ENCODE data around the gene ANKRD65. TPM values are rescaled to one million over a fixed set of nuclear protein-coding genes. Genes with fewer than 3 reads are reported as not detected.
"Not testable (repeated sequence)": the region's sequence is repeated elsewhere in the genome, so short reads cannot be mapped to it uniquely, and the experiment has no call there.

The ANKRD65 gene
- total RNA-seq, 1 donor from 2014 or later = 0.26 TPM

GRCh38 chr1:1430992-1431844 lies 10.1 kb upstream of the ANKRD65 start:
- no peak for DNase-seq (ENCODE audit: low read depth in 2 of 2)

GRCh38 chr1:1430114-1430982 lies 9.3 kb upstream of the ANKRD65 start:
- DNase-seq (ENCODE audit: low read depth in 2 of 2) = peak; percentile 60 to 93

GRCh38 chr1:1429671-1430073 lies 8.6 kb upstream of the ANKRD65 start:
- peak; percentile 60 to 74 for DNase-seq (ENCODE audit: low read depth in 2 of 2)

GRCh38 chr1:1428967-1429366 lies 7.9 kb upstream of the ANKRD65 start:
- DNase-seq (ENCODE audit: low read depth in 2 of 2) = not testable (repeated sequence)

GRCh38 chr1:1428174-1428573 lies 7.1 kb upstream of the ANKRD65 start:
- DNase-seq (ENCODE audit: low read depth in 2 of 2) = no peak

- no peak for DNase-seq (ENCODE audit: low read depth in 2 of 2)
Measured at GRCh38 chr1:1427820-1428148, 6.7 kb upstream of the ANKRD65 start.

GRCh38 chr1:1427106-1427819 lies 6.2 kb upstream of the ANKRD65 start:
- DNase-seq (ENCODE audit: low read depth in 2 of 2) = no peak

GRCh38 chr1:1426496-1427105 lies 5.5 kb upstream of the ANKRD65 start:
- DNase-seq (ENCODE audit: low read depth in 2 of 2) = no peak

GRCh38 chr1:1425753-1426495 lies 4.8 kb upstream of the ANKRD65 start:
- no peak for DNase-seq (ENCODE audit: low read depth in 2 of 2)

- DNase-seq (ENCODE audit: low read depth in 2 of 2) = no peak
Measured at GRCh38 chr1:1425426-1425752, 4.3 kb upstream of the ANKRD65 start.

GRCh38 chr1:1424707-1425106 lies 3.6 kb upstream of the ANKRD65 start:
- DNase-seq (ENCODE audit: low read depth in 2 of 2) = no peak

GRCh38 chr1:1423245-1423597 lies 2.1 kb upstream of the ANKRD65 start:
- DNase-seq (ENCODE audit: low read depth in 2 of 2) = no peak

GRCh38 chr1:1422465-1423244 lies 1.6 kb upstream of the ANKRD65 start:
- DNase-seq (ENCODE audit: low read depth in 2 of 2) = no peak

- no peak for DNase-seq (ENCODE audit: low read depth in 2 of 2)
Measured at GRCh38 chr1:1421907-1422464, 910 bp upstream of the ANKRD65 start.

GRCh38 chr1:1420654-1421141 lies 378 bp downstream of the ANKRD65 start:
- DNase-seq (ENCODE audit: low read depth in 2 of 2) = no peak

- peak in 1 of 2 donors; percentile 38 for DNase-seq (ENCODE audit: low read depth in 2 of 2)
Measured at GRCh38 chr1:1419813-1420653, 1.0 kb downstream of the ANKRD65 start.

- no peak for DNase-seq (ENCODE audit: low read depth in 2 of 2)
Measured at GRCh38 chr1:1419363-1419812, 1.7 kb downstream of the ANKRD65 start.

GRCh38 chr1:1418464-1419362 lies 2.4 kb downstream of the ANKRD65 start:
- DNase-seq (ENCODE audit: low read depth in 2 of 2) = no peak
